ENCODE measurements around the gene FRK.

FRK gene

DNA sequence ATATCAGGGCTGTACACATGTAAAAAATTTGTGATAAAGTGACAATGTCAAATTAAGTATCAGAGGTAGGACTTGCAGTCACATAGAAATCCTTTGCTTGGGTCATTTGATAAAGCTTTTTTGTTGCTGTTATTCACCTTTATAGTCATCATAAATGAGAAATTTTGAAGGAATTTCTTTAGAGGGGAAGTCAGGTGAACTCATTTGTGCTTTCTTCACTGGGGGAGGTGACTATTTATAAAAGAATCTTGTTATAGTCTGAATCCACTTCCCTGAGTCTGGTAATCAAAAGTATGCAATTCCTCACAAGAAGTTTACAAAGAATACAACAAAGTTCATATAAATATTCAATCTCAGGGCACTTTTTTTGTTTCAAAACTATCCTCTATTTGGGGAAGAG is 47.7 kb downstream of the FRK start:
- Histone ChIP-seq H3K27ac (no peak overlapping the region), H3K4me3 (no peak overlapping the region)

- Histone ChIP-seq H3K27ac (no peak overlapping the region), H3K4me3 (no peak overlapping the region)
Observed at GRCh38 chr6:116012471-116012949, 48.2 kb downstream of the FRK start.

GRCh38 chr6:116011520-116011919 is 49.2 kb downstream of the FRK start:
- Histone ChIP-seq H3K27ac (peak overlapping the region in 1 of 21 experiments; percentile 65), H3K4me3 (no peak overlapping the region)

DNA sequence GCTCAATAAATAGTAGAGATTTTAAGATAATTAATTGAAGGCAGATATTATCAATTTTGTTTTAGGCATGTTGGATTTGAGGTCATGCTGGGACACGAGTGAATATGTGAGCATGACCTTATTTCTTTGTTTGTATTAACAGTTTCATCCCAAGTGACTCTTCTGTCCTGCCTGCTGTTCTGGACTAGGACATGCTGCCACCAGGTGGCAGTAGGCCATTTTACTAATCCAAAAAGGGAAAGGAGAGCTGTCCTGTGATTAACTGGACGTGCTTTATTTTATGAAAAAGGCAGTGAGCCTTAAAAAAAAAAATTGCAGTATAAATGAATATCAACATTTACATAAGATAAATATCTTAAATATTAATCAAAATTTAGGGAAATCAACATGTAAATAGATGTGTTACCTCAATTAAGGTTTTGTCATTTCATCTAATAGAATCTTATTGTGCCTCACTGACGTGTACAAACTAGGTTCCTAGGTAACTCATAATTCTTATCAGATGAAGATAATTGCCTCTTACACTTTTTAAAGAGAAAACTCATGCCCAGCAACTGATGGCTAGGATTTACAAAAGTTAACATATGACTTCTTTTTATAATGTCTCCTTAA is 49.8 kb downstream of the FRK start:
- H3K27ac ChIP-seq = peak overlapping the region in 1 of 21 experiments; percentile 32
- no peak overlapping the region for H3K4me3 ChIP-seq

DNA sequence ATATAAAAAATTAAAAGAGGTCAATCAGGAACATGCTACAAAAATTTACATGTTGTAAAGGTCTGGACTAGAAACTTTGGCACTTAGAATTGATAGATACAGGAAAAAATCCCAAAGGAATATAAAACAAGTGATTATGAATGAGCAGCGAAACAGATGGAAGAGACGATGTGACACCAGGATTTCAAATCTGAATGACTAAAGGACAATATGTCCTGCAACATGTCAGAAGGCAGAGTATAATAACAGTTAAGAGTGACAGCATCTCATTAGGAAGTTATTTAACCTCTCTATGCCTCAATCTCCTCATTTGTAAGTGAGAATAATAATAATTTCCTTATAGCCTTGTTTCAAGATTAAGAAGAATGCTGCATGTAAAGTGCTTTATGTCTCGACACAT is 50.3 kb downstream of the FRK start:
- H3K27ac ChIP-seq = no peak overlapping the region
- no peak overlapping the region for H3K4me3 ChIP-seq

DNA sequence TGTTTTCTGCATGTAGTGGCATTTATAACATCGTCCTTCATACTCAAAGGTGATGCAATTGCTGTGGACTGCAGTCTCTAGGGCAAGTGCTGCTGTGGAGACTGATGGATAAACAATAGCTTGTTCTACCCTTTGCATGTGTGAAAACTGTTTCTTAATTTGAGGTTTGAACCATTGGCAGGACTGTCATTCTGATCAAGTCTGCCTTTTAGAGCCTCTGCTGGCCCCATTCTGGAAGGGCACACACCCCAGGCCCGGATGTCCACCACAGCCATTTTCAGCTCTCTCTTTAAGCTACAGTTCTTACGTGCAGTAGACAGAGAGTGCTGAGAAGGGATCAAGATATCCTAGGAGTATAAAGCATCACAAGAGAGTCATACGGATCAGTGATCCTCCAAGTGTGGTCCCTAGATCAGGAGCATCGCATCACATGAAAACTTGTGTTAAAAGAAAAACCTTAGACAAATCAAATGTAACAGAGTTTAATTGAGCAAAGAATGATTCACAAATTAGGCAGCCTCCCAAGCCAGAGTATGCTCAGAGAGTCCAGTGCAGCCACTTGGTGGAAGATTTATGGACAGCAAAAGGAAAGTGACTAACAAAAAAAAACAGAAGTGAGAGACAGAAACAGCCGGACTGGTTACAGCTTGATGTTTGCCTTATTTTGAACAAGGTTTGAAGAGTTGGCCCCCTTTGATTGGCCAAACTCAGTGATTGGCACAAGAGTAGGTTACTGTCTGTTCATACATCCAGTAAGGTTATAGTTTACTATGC is 52.0 kb downstream of the FRK start:
- Histone ChIP-seq H3K27ac (peak overlapping the region in 3 of 21 experiments; percentile 20 to 56 (median 50)), H3K4me3 (no peak overlapping the region)

DNA sequence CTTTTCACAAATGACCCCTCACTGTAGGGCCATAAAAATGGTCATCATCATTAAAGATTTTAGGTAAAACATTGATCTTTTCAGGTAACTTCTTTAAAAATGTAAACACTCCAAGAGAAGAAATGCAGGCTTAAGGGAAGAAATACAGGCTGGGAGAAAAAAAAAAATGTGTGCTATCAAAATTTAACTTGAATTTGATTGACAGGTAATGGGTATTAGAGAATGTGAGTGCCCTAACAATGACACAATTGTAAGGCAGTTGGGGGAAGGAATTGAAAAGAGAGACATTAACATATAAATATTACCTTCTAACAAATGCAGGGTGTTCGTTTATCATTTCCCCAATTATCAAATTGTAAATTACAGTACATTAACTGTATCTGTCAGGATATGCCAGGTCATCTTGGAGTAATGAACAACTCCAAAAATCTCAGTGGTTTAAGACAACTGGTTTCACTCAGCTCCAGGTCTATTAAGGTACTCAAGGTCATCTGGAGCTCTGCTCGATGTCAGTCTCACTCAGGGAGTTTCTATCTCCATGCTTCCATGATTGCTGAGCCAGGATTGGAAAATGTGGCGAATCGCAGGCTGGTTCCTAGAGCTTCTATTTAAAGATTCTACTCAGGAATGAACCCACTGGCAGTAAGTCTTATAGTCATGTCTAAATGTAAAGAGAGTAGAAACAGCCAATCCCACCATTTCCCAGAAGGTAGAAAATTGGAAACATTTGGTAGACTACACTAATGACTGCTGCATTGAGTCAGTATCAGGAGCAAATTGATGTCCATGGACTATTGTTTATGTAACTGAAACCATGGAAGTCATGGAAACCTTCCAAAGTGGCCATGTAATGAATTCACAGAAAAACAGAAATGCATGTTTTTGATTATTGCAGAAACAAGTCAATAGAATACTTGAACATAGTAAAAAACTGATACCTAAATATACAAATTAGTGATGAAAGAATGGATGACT is 55.6 kb downstream of the FRK start:
- no peak overlapping the region for H3K27ac ChIP-seq
- H3K4me3 ChIP-seq = no peak overlapping the region

- no peak overlapping the region for H3K4me3 ChIP-seq
- H3K27ac ChIP-seq = no peak overlapping the region
Observed at GRCh38 chr6:116003668-116004067, 57.0 kb downstream of the FRK start.

DNA sequence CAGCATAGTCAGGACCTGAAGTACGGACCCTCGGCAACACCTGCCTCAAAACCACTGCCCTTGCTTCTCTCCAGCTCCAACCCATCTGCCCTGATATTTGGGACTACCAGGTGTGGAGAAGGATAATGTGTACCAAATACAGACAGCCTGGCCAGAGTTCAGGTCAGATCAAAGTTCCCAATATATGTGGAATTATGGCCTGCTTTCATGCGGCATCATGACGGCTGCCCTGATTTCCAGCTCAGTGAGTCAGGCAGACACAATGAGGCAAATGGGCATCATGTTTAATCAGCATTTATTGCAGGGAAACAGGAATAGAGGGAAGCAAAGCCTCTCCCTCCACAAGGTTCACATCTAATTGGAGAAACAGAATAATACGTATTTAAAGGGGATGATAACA is 57.9 kb downstream of the FRK start:
- Histone ChIP-seq H3K27ac (no peak overlapping the region), H3K4me3 (no peak overlapping the region)

DNA sequence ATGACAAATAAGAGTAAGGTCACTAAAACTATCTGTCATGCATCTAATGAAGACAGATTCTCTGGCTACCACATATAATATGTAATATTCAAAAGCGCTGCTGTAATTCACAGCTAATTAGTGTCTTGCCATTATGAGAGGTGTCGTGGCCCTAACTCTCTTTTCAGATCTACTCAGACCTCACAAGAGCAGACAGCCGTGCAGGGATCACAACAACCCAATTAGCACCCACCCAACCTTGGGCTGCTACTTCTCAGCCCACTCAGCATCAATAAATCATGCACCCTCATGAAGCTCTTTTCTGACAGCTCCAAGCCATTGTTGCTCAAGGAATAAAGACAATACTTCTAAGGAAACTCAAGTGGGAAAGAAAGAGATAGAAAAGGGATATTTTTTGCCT is 61.5 kb downstream of the FRK start:
- Histone ChIP-seq H3K27ac (no peak overlapping the region), H3K4me3 (no peak overlapping the region)

DNA sequence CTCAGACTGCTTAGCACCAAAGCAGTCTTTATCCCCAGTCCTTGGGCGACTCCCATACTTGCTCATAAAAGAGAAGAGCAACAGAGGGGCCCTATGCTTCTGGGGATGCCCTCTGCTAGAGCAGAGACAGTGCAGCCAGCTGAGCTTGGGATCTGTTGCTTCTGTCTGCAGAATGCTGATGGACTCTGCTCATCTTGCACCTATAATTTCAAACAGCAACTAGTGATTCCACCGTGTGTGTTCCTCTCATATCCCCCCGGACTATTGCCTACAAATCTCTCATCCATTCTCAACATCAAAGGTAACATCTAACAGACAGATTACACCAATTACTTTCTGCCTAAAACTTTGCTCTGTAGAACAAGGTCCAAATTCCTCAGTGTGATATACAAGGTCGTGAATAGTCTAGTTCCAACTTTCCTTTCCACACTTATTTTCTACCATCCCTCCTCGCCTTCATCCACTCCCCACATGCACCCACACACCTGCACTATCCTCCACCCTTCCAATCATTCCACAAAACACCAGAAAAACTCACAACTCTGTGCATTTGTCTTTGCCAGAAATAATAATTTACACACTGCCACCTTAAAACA is 62.6 kb downstream of the FRK start:
- Histone ChIP-seq H3K4me3 (no peak overlapping the region), H3K27ac (no peak overlapping the region)

- Histone ChIP-seq H3K27ac (no peak overlapping the region), H3K4me3 (no peak overlapping the region)
Observed at GRCh38 chr6:115986026-115986425, 74.7 kb downstream of the FRK start.

- no peak overlapping the region for H3K4me3 ChIP-seq
- H3K27ac ChIP-seq = no peak overlapping the region
Observed at GRCh38 chr6:115984809-115985208, 75.9 kb downstream of the FRK start.

GRCh38 chr6:115983998-115984397 is 76.7 kb downstream of the FRK start:
- H3K27ac ChIP-seq = no peak overlapping the region

GRCh38 chr6:115982453-115982852 is 78.2 kb downstream of the FRK start:
- Histone ChIP-seq H3K27ac (no peak overlapping the region), H3K4me3 (no peak overlapping the region)

More at GRCh38 chr6:115983998-115984397, 76.7 kb downstream of the FRK start:
- no peak overlapping the region for H3K4me3 ChIP-seq

GRCh38 chr6:115977220-115977619 is 83.5 kb downstream of the FRK start:
- Histone ChIP-seq H3K27ac (no peak overlapping the region), H3K4me3 (no peak overlapping the region)

- no peak overlapping the region for H3K4me3 ChIP-seq
- no peak overlapping the region for H3K27ac ChIP-seq
Observed at GRCh38 chr6:115976321-115976870, 84.3 kb downstream of the FRK start.

DNA sequence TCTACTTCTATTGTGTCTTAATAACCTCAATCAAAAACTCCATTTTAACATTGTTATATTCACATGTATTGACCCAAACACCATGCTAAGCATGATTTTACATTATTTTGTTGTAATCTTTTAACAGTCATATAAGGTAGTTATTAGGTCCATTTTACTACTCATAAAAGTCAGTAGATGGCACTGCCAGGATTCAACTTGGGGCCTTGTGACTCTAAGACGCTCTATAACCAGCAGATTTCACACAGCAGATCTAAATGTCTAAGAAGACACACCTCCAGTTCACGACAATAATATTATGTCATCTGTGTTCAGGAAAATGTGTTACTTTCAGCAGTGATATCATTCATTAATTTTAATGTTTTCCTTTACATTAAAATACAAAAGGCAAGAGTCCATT is 88.0 kb downstream of the FRK start:
- Histone ChIP-seq H3K4me3 (no peak overlapping the region), H3K27ac (no peak overlapping the region)

GRCh38 chr6:115971785-115972184 is 88.9 kb downstream of the FRK start:
- no peak overlapping the region for H3K4me3 ChIP-seq
- no peak overlapping the region for H3K27ac ChIP-seq

- no peak overlapping the region for H3K27ac ChIP-seq
- H3K4me3 ChIP-seq = no peak overlapping the region
Observed at GRCh38 chr6:115969930-115970273, 90.8 kb downstream of the FRK start.
